K562 (cell line): ENCODE measurements around the gene CUEDC2. TPM values are rescaled to one million over a fixed set of nuclear protein-coding genes. Genes with fewer than 3 reads are reported as not detected.
A peak's percentile ranks its signal among the peaks of the same experiment; 100 is the strongest.

Experiments used
- ATAC-seq: fragments of 200-7000 bp; cut with Tn5 transposase; 3 replicates; pipeline ENCODE4 v1.9.1; 2020; ENCODE audit warnings: moderate library complexity
- BruUV-seq: library from RNA; stranded (reverse); fragments of 400-500 nt; replicated peaks from 2 replicates; lab custom pipeline; 2021; lab: Mats Ljungman, UMichigan
- CTCF ChIA-PET: fragments of 300-600 bp; formaldehyde crosslinking; extraction: SDS; loops from one replicate; lab custom pipeline; 2021; ENCODE audit warnings: low intra/inter-chr PET ratio; lab: Yijun Ruan, JAX
- POLR2A ChIA-PET: fragments of 300-600, 350-650 bp; sonication (Branson Sonifier 250); formaldehyde crosslinking; extraction: SDS; loops from one replicate; lab custom pipeline; 2021; ENCODE audit warnings: antibody characterized with exemption, inconsistent platforms; lab: Yijun Ruan, JAX
- DNase-seq, 4 experiments: peaks; one replicate each; pipeline versions ENCODE4 v3.0.0 to v3.0.0-alpha.2; 2011 to 2018; ENCODE audit warnings: low spot score in 3 of 4, mixed read lengths in 3 of 4; ENCODE audit errors: extremely low read depth in 1 of 4
- FAIRE-seq: peaks from 2 replicates; lab custom pipeline; 2011; peaks lifted over from hg19 to GRCh38; lab: Jason Lieb, UNC
- H2AFZ ChIP-seq: 2 replicates; pipeline ENCODE4 v1.6.0; 2011; ENCODE audit warnings: low read depth, low read length, control low read depth, inconsistent platforms
- H3K27ac ChIP-seq: fragments of 200-600 bp; 3 replicates; pipeline ENCODE4 v1.8.0; 2011; ENCODE audit warnings: low read depth, mild to moderate bottlenecking, control low read depth, inconsistent platforms, low read length, moderate library complexity, mixed read lengths; ENCODE audit errors: extremely low read depth
- H3K27me3 ChIP-seq, 2 experiments: fragments of 300-600 bp in 1 of 2; 2 replicates in 1 of 2; 3 replicates in 1 of 2; pipeline versions ENCODE4 v1.6.0 to v1.8.0; 2011; ENCODE audit warnings: inconsistent platforms in 2 of 2, low read length in 2 of 2, mild to moderate bottlenecking in 1 of 2, mixed read lengths in 1 of 2, moderate library complexity in 1 of 2; ENCODE audit not compliant: control insufficient read depth in 2 of 2, insufficient read depth in 2 of 2
- H3K36me3 ChIP-seq: fragments of 300-600 bp; 3 replicates; pipeline ENCODE4 v1.8.0; 2011; ENCODE audit warnings: mild to moderate bottlenecking, low read length, inconsistent platforms; ENCODE audit not compliant: control insufficient read depth, insufficient read depth
- H3K4me1 ChIP-seq, 2 experiments: fragments of 200-600 bp in 1 of 2; replicated peaks in 1 of 2; 2 replicates in 1 of 2; 3 replicates in 1 of 2; pipeline versions ENCODE4 v1.5.1 to v1.8.0; 2011; ENCODE audit warnings: inconsistent platforms in 2 of 2, low read length in 2 of 2, mild to moderate bottlenecking in 1 of 2, mixed read lengths in 1 of 2, moderate library complexity in 1 of 2; ENCODE audit not compliant: control insufficient read depth in 2 of 2, insufficient read depth in 2 of 2
- H3K4me2 ChIP-seq: 2 replicates; pipeline ENCODE4 v1.6.1; 2011; ENCODE audit warnings: low read length, control low read depth, inconsistent platforms, mixed read lengths; ENCODE audit not compliant: insufficient read depth
- H3K4me3 ChIP-seq: fragments of 200-600 bp; sonication (generic), shearing (Covaris generic); 2 replicates; pipeline ENCODE4 v1.5.1; 2016; ENCODE audit warnings: control low read depth, inconsistent platforms
- H3K79me2 ChIP-seq: fragments of 200-600 bp; 3 replicates; pipeline ENCODE4 v1.8.0; 2011; ENCODE audit warnings: low read length, inconsistent platforms; ENCODE audit not compliant: control insufficient read depth, insufficient read depth
- H3K9ac ChIP-seq, 2 experiments: 2 replicates each; pipeline versions ENCODE4 v1.6.0 to v1.6.1; 2011; ENCODE audit warnings: low read depth in 2 of 2, low read length in 2 of 2, control low read depth in 1 of 2, inconsistent platforms in 1 of 2, mild to moderate bottlenecking in 1 of 2, mixed read lengths in 1 of 2; ENCODE audit not compliant: insufficient read depth in 1 of 2
- H3K9me1 ChIP-seq: one replicate; pipeline ENCODE4 v1.6.0; 2011; ENCODE audit warnings: inconsistent platforms, mild to moderate bottlenecking, low read length, moderate library complexity; ENCODE audit not compliant: control insufficient read depth, insufficient read depth
- H3K9me3 ChIP-seq: replicated peaks from 2 replicates; pipeline ENCODE4 v1.5.1; 2011; ENCODE audit warnings: low read depth, low read length, inconsistent platforms; ENCODE audit not compliant: control insufficient read depth, insufficient read depth
- H4K20me1 ChIP-seq: replicated peaks from 2 replicates; pipeline ENCODE4 v1.6.1; 2011; ENCODE audit warnings: low read length, inconsistent platforms, mixed read lengths; ENCODE audit not compliant: control insufficient read depth, insufficient read depth
- BRD9 ChIP-seq: fragments of 450-650 bp; IDR thresholded peaks from 2 replicates; pipeline ENCODE4 v1.6.1; 2018; ENCODE audit warnings: low read depth; ENCODE audit not compliant: partially characterized antibody
- CEBPZ ChIP-seq: fragments of 150-350 bp; IDR thresholded peaks from 2 replicates; pipeline ENCODE4 v1.6.1; 2014; ENCODE audit warnings: low read depth, mild to moderate bottlenecking, low read length, borderline replicate concordance
- EGR1 ChIP-seq: fragments of 450-650 bp; conservative IDR thresholded peaks from 2 replicates; pipeline ENCODE4 v1.6.1; 2017; ENCODE audit warnings: mild to moderate bottlenecking
- HDAC6 ChIP-seq: IDR thresholded peaks from 2 replicates; pipeline ENCODE4 v1.6.1; 2012; ENCODE audit warnings: low read depth, mild to moderate bottlenecking, control low read depth, inconsistent platforms, low read length, moderate library complexity
- HNRNPLL ChIP-seq: fragments of 200-400 bp; formaldehyde crosslinking; IDR thresholded peaks from 2 replicates; pipeline ENCODE4 v1.6.1; 2017; ENCODE audit warnings: low read length, low read depth, mild to moderate bottlenecking; ENCODE audit not compliant: poor library complexity, severe bottlenecking
- MEIS2 ChIP-seq: fragments of 450-650 bp; IDR thresholded peaks from 2 replicates; pipeline ENCODE4 v1.6.1; 2014; ENCODE audit warnings: mild to moderate bottlenecking; ENCODE audit not compliant: partially characterized antibody
- NONO ChIP-seq, 2 experiments: fragments of 200-400 bp in 1 of 2; fragments of 450-650 bp in 1 of 2; formaldehyde crosslinking in 1 of 2; IDR thresholded peaks; 2 replicates each; pipeline ENCODE4 v1.6.1; 2017; ENCODE audit warnings: low read depth in 2 of 2, mild to moderate bottlenecking in 2 of 2, moderate library complexity in 2 of 2, low read length in 1 of 2
- NRF1 ChIP-seq, 2 experiments: fragments of 450-650 bp; IDR thresholded peaks in 1 of 2; conservative IDR thresholded peaks in 1 of 2; 2 replicates each; pipeline ENCODE4 v1.6.1; 2014; ENCODE audit warnings: mild to moderate bottlenecking in 2 of 2
- VEZF1 ChIP-seq: fragments of 200-800 bp; sonication (Bioruptor generic); IDR thresholded peaks from 2 replicates; pipeline ENCODE4 v1.6.1; 2017; ENCODE audit warnings: missing genetic modification characterization, missing compliant biosample characterization
- ZBTB1 ChIP-seq: sonication (generic); formaldehyde crosslinking; IDR thresholded peaks from 2 replicates; pipeline ENCODE4 v1.8.1; 2023; ENCODE audit warnings: missing genetic modification reagents, low read depth, mild to moderate bottlenecking, borderline replicate concordance
- ZNF589 ChIP-seq: fragments of 200-800 bp; sonication (Bioruptor generic); IDR thresholded peaks from 2 replicates; pipeline ENCODE4 v1.6.1; 2016; ENCODE audit warnings: low read depth, missing genetic modification characterization, missing compliant biosample characterization
- WGBS: fragments of 100-300 bp; shearing (Covaris generic); methylation state at CpG from one replicate; pipeline ENCODE4 v1.1.6; 2016; ENCODE audit warnings: low coverage, mixed read lengths; ENCODE audit not compliant: insufficient coverage; ENCODE audit errors: missing lambda C conversion rate; 5-methylcytosine and 5-hydroxymethylcytosine counted together
- in situ Hi-C: fragments of 300-500 bp; cut with MboI; formaldehyde crosslinking; loops from 4 replicates; pipeline ENCODE4 v1.15.0; 2018; ENCODE audit warnings: inconsistent platforms, mixed read lengths
- intact Hi-C: fragments of 100-400 bp; cut with micrococcal nuclease; formaldehyde crosslinking; loops from 2 replicates; pipeline ENCODE4 v1.14.2; 2022
- polyA plus RNA-seq, 8 experiments: library from polyadenylated mRNA; depleted of rRNA in 4 of 8; stranded (reverse) in 5 of 8; unstranded in 3 of 8; fragments of >200 nt; fragmentation: Nextera tagmentation in 2 of 8; fragmentation: Illumina TruSeq in 1 of 8; extraction: Ambion mirVana in 2 of 8; extraction: Trizol in 1 of 8; gene quantifications; 2 replicates each; pipeline versions ENCODE4 v1.2.1 to v1.2.3, GENCODE V29; 2011 to 2014; ENCODE audit warnings: inconsistent platforms in 1 of 8, missing spikeins in 1 of 8
- total RNA-seq, 7 experiments: library from RNA; depleted of rRNA in 6 of 7; stranded (reverse); fragments of >200 nt in 6 of 7; fragmentation: Illumina TruSeq in 2 of 7; extraction: Trizol in 2 of 7; gene quantifications; 2 replicates each; pipeline versions ENCODE4 v1.2.1 to v1.2.3, GENCODE V29; 2011 to 2021; ENCODE audit warnings: low replicate concordance in 1 of 7

CUEDC2 gene
- total and polyA plus RNA-seq, 9 of the 15 experiments (the other 6 are each of a cell fraction or from before 2014, with no cell fraction given) = 8.5 to 48.9 (median 27.4) TPM

GRCh38 chr10:102408728-102409603 is 23.4 kb downstream of the CUEDC2 start:
- peaks cover 0 to 40% of the 10 kb centered on the region in 2 experiments; a peak in 4 of 5 replicates for H3K4me1 ChIP-seq
- no TSS peak for BruUV-seq
- H3K9ac ChIP-seq = peak overlapping the region in 1 of 2 experiments; percentile 52; a peak in 1 of 4 replicates
- H3K79me2 ChIP-seq = no peaks in the 10 kb centered on the region
- H3K36me3 ChIP-seq = no peaks in the 10 kb centered on the region
- ATAC-seq = peak; percentile 63
- ChIA-PET POLR2A (interaction anchor here (0.6 kb wide), 1 partner anchor 12 kb away, joined by 4 read pairs; the partner anchor contains the start of gene FBXL15), CTCF (no interaction called here)
- no peak overlapping the region for H3K27ac ChIP-seq
- no peak for FAIRE-seq
- H3K9me1 ChIP-seq = no peaks in the 10 kb centered on the region
- H3K9me3 ChIP-seq = no peaks in the 10 kb centered on the region
- H4K20me1 ChIP-seq = no peaks in the 10 kb centered on the region
- peak; percentile 52 to 84 (median 72) for DNase-seq
- 8% methylated on average over 21 of the region's 103 CpGs for WGBS
- peaks cover 10 to 49% of the 10 kb centered on the region in 2 experiments; a peak in 3 of 5 replicates for H3K27me3 ChIP-seq
- TF ChIP-seq HDAC6 (0 out of 2 replicates have a peak, but pooled peaks have one; percentile 48), ZBTB1 (CRISPR knock-in tag) (peak; percentile 41; the same call in 1 of the 2 replicates), EGR1 (peak; percentile 84), NONO (IDR thresholded peaks at IDR 0.05; ENCODE audit: low read depth in 2 of 2, low read length in 1 of 2) (no peak), NRF1 (conservative IDR thresholded peaks at IDR 0.05 in 1 of 2, IDR thresholded peaks at IDR 0.05 in 1 of 2) (peak in 1 of 2 experiments; percentile 51; a peak in 2 of 4 replicates), VEZF1 (CRISPR knock-in tag) (peak; percentile 32; the same call in 1 of the 2 replicates), BRD9 (no peak), HNRNPLL (peak; percentile 87), MEIS2 (no peak), CEBPZ (no peak), ZNF589 (no peak)
- H2AFZ ChIP-seq = 0 out of 2 replicates have a peak overlapping the region, but pooled peaks have one; percentile 24
- no peak overlapping the region for H3K4me3 ChIP-seq
- intact Hi-C loops (no loop called here), in situ Hi-C loops (no loop called here)
- no peak overlapping the region for H3K4me2 ChIP-seq
